SK-N-MC (cell line): ENCODE results near the gene OR8G5.

Experiments
- DNase-seq: peaks from one replicate; pipeline ENCODE4 v3.0.0-alpha.2; 2011; ENCODE audit warnings: low read depth, low spot score
- H3K27ac ChIP-seq: fragments of 200-600 bp; sonication (generic); 2 replicates; pipeline ENCODE4 v1.5.1; 2016; ENCODE audit warnings: mixed run types
- H3K36me3 ChIP-seq: fragments of 200-600 bp; sonication (generic); 2 replicates; pipeline ENCODE4 v1.6.1; 2017; ENCODE audit warnings: antibody characterized with exemption, low read length, mixed read lengths; ENCODE audit not compliant: insufficient read depth
- H3K4me3 ChIP-seq: fragments of 200-600 bp; sonication (generic); 2 replicates; pipeline ENCODE4 v1.5.1; 2016
- H3K9ac ChIP-seq: fragments of 200-600 bp; sonication (generic); 2 replicates; pipeline ENCODE4 v1.8.0; 2017; ENCODE audit warnings: mixed run types, mixed read lengths; ENCODE audit not compliant: insufficient read length
- H3K9me3 ChIP-seq: fragments of 200-600 bp; sonication (generic); 2 replicates; pipeline ENCODE4 v1.6.1; 2017; ENCODE audit warnings: low read depth, mild to moderate bottlenecking, antibody characterized with exemption, low read length, moderate library complexity, mixed read lengths
- EZH2 ChIP-seq: fragments of 200-600 bp; sonication (generic); IDR thresholded peaks from one replicate; pipeline ENCODE4 v1.6.1; 2017; ENCODE audit warnings: antibody characterized with exemption
- FOXP2 ChIP-seq: optimal IDR thresholded peaks from 2 replicates; pipeline ENCODE3; 2011; ENCODE audit warnings: mild to moderate bottlenecking, moderate library complexity; ENCODE audit not compliant: insufficient read depth; ENCODE audit errors: extremely low read length, control extremely low read depth
- POLR2AphosphoS5 ChIP-seq: IDR thresholded peaks from 2 replicates; pipeline ENCODE4 v1.6.1; 2012; ENCODE audit warnings: mild to moderate bottlenecking, low read depth, low read length, borderline replicate concordance

Gene OR8G5

GRCh38 chr11:124310721-124311120 lies 54.5 kb downstream of the OR8G5 start:
- Histone ChIP-seq H3K27ac (no peak overlapping the region), H3K9me3 (no peaks in the 10 kb centered on the region), H3K4me3 (no peak overlapping the region), H3K9ac (no peak overlapping the region), H3K36me3 (no peaks in the 10 kb centered on the region)
- no peak for DNase-seq
- TF ChIP-seq FOXP2 (no peak), POLR2AphosphoS5 (no peak), EZH2 (no peak)

DNA sequence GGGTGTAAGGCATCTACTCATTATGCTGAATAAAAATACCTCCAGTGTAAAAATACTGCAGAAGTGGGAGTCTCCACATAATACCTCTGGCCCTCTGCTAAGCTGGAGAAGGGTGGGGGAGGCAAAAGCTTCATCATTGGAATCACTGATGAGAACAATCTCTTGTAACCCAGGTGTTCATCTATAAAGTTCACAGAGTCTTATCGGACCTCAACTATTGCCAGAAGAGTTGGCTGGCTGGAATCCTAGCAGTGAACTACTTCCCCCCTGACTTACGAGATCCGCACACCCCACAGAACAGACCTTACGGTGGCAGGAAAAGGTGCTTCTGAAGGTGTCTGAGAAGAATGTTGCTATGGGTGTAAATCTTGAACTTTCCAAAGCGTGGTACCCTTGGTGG lies 55.1 kb downstream of the OR8G5 start:
- no peaks in the 10 kb centered on the region for H3K9me3 ChIP-seq

GRCh38 chr11:124311670-124312069 lies 55.5 kb downstream of the OR8G5 start:
- H3K27ac ChIP-seq: no peak overlapping the region
- H3K9ac ChIP-seq: no peak overlapping the region
- DNase-seq: no peak
- TF ChIP-seq FOXP2 (no peak), POLR2AphosphoS5 (no peak), EZH2 (no peak)
- H3K36me3 ChIP-seq: no peaks in the 10 kb centered on the region
- no peak overlapping the region for H3K4me3 ChIP-seq
- H3K9me3 ChIP-seq: no peaks in the 10 kb centered on the region

More for the DNA sequence above, 55.1 kb downstream of the OR8G5 start:
- TF ChIP-seq FOXP2: no peak
- TF ChIP-seq POLR2AphosphoS5: no peak
- TF ChIP-seq EZH2: no peak
- Histone ChIP-seq H3K27ac (no peak overlapping the region), H3K36me3 (no peaks in the 10 kb centered on the region), H3K9ac (no peak overlapping the region), H3K4me3 (no peak overlapping the region)
- DNase-seq: no peak

DNA sequence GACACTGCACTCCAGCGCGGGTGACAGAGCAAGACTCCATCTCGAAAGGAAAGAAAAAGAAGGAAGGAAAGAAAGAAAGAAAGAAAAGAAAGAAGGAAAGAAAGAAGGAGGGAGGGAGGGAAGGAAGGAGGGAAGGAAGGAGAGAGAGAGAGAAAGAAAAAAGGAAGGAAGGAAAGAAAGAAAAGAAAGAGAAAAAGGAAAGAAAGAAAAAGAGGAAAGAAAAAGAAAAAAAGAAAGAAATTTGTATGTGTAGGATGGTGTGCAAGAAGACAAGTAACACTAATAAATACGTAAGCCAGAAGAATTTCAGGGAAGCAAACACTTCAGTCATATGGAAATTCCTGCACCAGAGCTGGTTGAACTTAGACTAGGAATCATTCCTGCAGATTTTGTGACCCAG lies 57.0 kb downstream of the OR8G5 start:
- Histone ChIP-seq H3K4me3 (no peak overlapping the region), H3K9ac (no peak overlapping the region), H3K9me3 (no peaks in the 10 kb centered on the region), H3K36me3 (no peaks in the 10 kb centered on the region), H3K27ac (no peak overlapping the region)
- no peak for DNase-seq
- TF ChIP-seq FOXP2 (no peak), EZH2 (no peak), POLR2AphosphoS5 (no peak)

- Histone ChIP-seq H3K4me3 (no peak within 1 kb of the TSS), H3K9me3 (no peaks in the 10 kb centered on the region), H3K9ac (no peak within 1 kb of the TSS), H3K27ac (no peak within 1 kb of the TSS), H3K36me3 (no peaks in the 10 kb centered on the region)
- TF ChIP-seq EZH2 (no peak), POLR2AphosphoS5 (no peak), FOXP2 (no peak)
- no peak for DNase-seq
These were observed 57.7 kb downstream of the OR8G5 start, which contains the start of gene OR8D1 for GRCh38 chr11:124313849-124314248. Gene OR8D1 (minus strand): TSS chr11:124313949. CDS start chr11:124310766, 3,183 bp downstream.

DNA sequence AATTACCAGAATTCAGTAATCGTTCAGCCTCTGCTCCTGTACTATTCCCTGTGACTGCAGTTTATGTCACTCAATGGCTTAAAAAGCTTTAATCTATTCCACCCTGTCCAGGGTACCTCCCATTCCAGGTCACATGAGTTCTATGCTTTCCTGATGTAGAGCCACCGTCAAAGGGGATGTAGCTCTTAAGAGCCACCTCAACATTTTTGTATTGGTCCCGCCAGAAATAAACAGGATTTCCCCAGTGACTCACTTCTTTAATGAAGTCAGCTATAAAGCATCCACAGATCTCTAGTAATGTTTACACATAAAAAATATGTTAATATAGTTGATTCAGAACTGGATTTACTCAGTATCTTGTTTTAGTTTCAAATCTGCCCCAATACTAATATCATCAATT lies 58.9 kb downstream of the OR8G5 start:
- Histone ChIP-seq H3K36me3 (no peaks in the 10 kb centered on the region), H3K9ac (no peak overlapping the region), H3K9me3 (no peaks in the 10 kb centered on the region), H3K27ac (no peak overlapping the region), H3K4me3 (no peak overlapping the region)
- TF ChIP-seq EZH2 (no peak), POLR2AphosphoS5 (no peak), FOXP2 (no peak)
- DNase-seq: no peak
